ENCODE results near the gene MCM9.

- no peak for TF ChIP-seq POLR2A (IDR thresholded peaks at IDR 0.05)
- no peak for TF ChIP-seq CTCF (IDR thresholded peaks at IDR 0.05 in 4 of 5, conservative IDR thresholded peaks at IDR 0.05 in 1 of 5)
Observed at GRCh38 chr6:118914598-118914997, 20.4 kb downstream of the MCM9 start.
